Transverse colon (tissue), 3 donors: ENCODE data around the gene PSMB11.

ENCODE experiments used
- CTCF ChIP-seq, 5 experiments: fragments of 200-600 bp in 3 of 5; fragments of 450-650 bp in 2 of 5; sonication (generic) in 3 of 5; IDR thresholded peaks; 1 replicate in 2 of 5; 2 replicates in 3 of 5; pipeline ENCODE4 v1.5.1; 2016 to 2017; ENCODE audit warnings: antibody characterized with exemption in 5 of 5, inconsistent platforms in 3 of 5, mild to moderate bottlenecking in 2 of 5, moderate library complexity in 1 of 5
- POLR2A ChIP-seq: fragments of 450-650 bp; IDR thresholded peaks from one replicate; pipeline ENCODE4 v1.6.1; 2016; ENCODE audit warnings: antibody characterized with exemption, mild to moderate bottlenecking, moderate library complexity

GRCh38 chr14:23052671-23053070 is 10.7 kb downstream of the PSMB11 start:
- TF ChIP-seq POLR2A (no peak), CTCF (IDR thresholded peaks at IDR 0.05) (no peak)
